GM18508 (cell line): ENCODE measurements around the gene MYO18B.
"Not testable (repeated sequence)": the region's sequence is repeated elsewhere in the genome, so short reads cannot be mapped to it uniquely, and the experiment has no call there.

Experiments used
- ATAC-seq: cut with Tn5 transposase; IDR thresholded peaks from one replicate; pipeline ENCODE4 v1.9.1; 2021; ENCODE audit warnings: moderate number of reproducible peaks; ENCODE audit not compliant: insufficient read depth, unreplicated experiment

The MYO18B gene

GRCh38 chr22:25966448-25966913, 224.5 kb downstream of the MYO18B start:
- ATAC-seq: no peak

GRCh38 chr22:25969286-25969685, 227.3 kb downstream of the MYO18B start:
- ATAC-seq: no peak

- no peak for ATAC-seq
Measured at GRCh38 chr22:25969901-25970300, 227.9 kb downstream of the MYO18B start.

- ATAC-seq: no peak
Measured at GRCh38 chr22:25970374-25970911, 228.5 kb downstream of the MYO18B start.

- ATAC-seq: no peak
Measured at GRCh38 chr22:25970999-25971811, 229.2 kb downstream of the MYO18B start.

- no peak for ATAC-seq
Measured at GRCh38 chr22:25972397-25972796, 230.4 kb downstream of the MYO18B start.

- ATAC-seq: no peak
Measured at GRCh38 chr22:25976356-25976755, 234.4 kb downstream of the MYO18B start.

- ATAC-seq: no peak
Measured at GRCh38 chr22:25979968-25980367, 238.0 kb downstream of the MYO18B start.

GRCh38 chr22:25984911-25985310, 242.9 kb downstream of the MYO18B start:
- not testable (repeated sequence) for ATAC-seq

- ATAC-seq: no peak
Measured at GRCh38 chr22:25987948-25988347, 246.0 kb downstream of the MYO18B start.

GRCh38 chr22:25990940-25991339, 249.0 kb downstream of the MYO18B start:
- no peak for ATAC-seq

- ATAC-seq: no peak
Measured at GRCh38 chr22:25992331-25992730, 250.3 kb downstream of the MYO18B start.

GRCh38 chr22:25996669-25997068, 254.7 kb downstream of the MYO18B start:
- no peak for ATAC-seq

GRCh38 chr22:25997886-25998775, 256.1 kb downstream of the MYO18B start:
- ATAC-seq: no peak

- no peak for ATAC-seq
Measured at GRCh38 chr22:26002456-26002855, 260.5 kb downstream of the MYO18B start.

GRCh38 chr22:26004477-26004876, 262.5 kb downstream of the MYO18B start:
- no peak for ATAC-seq

- no peak for ATAC-seq
Measured at GRCh38 chr22:26008587-26008986, 266.6 kb downstream of the MYO18B start.

- ATAC-seq: no peak
Measured at GRCh38 chr22:26016916-26017315, 274.9 kb downstream of the MYO18B start.

GRCh38 chr22:26017932-26018331, 275.9 kb downstream of the MYO18B start:
- no peak for ATAC-seq

- no peak for ATAC-seq
Measured at GRCh38 chr22:26019596-26019995, 277.6 kb downstream of the MYO18B start.

- no peak for ATAC-seq
Measured at GRCh38 chr22:26021516-26021915, 279.5 kb downstream of the MYO18B start.
